Measurements from ENCODE around the gene BCDIN3D.
"Not testable (repeated sequence)": the region's sequence is repeated elsewhere in the genome, so short reads cannot be mapped to it uniquely, and the experiment has no call there.

The BCDIN3D gene

DNA sequence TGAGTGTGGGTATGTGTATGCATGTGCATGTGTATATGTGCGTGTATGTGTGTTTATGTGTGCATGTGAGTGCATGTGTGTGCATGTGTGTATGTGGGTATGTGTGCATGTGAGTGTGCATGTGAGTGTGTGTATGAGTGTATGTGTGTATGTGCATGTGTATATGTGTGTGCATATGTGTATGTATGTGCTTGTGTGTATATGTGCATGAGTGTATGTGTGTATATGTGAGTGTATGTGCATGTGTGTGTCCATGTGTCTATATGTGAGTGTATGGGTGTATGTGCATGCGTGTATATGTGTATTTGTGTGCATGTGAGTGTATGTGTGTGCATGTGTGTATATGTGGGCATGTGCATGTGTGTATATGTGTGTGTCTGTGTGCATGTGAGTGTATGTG is 35.1 kb upstream of the BCDIN3D start:
- no peaks in the 10 kb centered on the region for H3K27me3 ChIP-seq
- H3K4me3 ChIP-seq, result no peak overlapping the region
- H3K4me2 ChIP-seq, result no peak overlapping the region
- no peaks in the 10 kb centered on the region for H3K4me1 ChIP-seq
- peaks cover 0 to 8% (median 0%) of the 10 kb centered on the region in 11 experiments; a peak in 2 of 22 replicates for H3K9me3 ChIP-seq (replicated peaks in 1 of 11)
- H3K36me3 ChIP-seq, result no peaks in the 10 kb centered on the region
- no peak overlapping the region for H3K9ac ChIP-seq
- no peaks in the 10 kb centered on the region for H4K20me1 ChIP-seq
- TF ChIP-seq Cebpa-rat (IDR thresholded peaks at IDR 0.05), result no peak
- H3K27ac ChIP-seq, result no peak overlapping the region

DNA sequence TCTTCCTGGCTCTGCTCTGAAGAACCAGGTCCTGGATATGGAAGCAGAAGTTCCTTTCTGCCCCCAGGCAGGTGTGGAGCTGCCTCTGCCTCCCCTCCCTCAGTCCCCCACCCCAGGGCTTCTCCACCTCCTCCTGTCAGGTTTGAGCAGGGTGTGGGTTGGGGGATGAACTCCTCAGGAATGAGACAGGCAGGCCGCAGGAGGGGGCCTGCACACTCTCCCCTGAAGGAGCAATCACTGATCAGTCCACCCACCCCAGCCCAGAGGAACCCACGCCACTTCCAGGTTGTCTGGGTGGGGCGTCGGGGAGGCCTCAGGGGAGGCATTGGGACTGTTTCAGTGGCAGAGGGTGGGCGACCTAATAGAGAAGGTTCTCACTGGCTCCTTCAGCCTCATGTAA is 34.2 kb upstream of the BCDIN3D start:
- Histone ChIP-seq H3K4me2 (no peak overlapping the region), H3K9ac (no peak overlapping the region), H3K27me3 (no peaks in the 10 kb centered on the region), H3K9me3 (replicated peaks in 1 of 11) (peaks cover 0 to 8% (median 0%) of the 10 kb centered on the region in 11 experiments; a peak in 2 of 22 replicates), H3K4me1 (no peaks in the 10 kb centered on the region), H3K4me3 (no peak overlapping the region), H4K20me1 (no peaks in the 10 kb centered on the region), H3K36me3 (no peaks in the 10 kb centered on the region), H3K27ac (no peak overlapping the region)
- no peak for TF ChIP-seq Cebpa-rat (IDR thresholded peaks at IDR 0.05)

DNA sequence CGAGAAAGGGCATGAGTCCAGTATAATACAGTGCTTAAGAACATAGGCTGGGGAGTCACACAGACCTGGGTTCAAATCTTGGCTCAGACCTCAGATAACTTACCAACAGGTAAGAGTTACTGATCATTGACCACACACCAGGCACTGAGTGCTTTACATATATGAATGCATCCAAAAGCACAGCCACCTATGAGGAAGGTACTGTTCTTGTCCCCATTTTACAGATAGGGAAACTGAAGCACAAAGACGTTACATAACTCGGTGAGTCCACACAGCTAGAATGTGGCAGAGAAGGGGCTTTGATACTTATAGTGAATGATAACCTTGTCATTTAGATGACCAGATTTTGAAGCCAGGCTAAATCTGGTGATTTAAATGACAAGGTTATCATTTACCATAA is 33.2 kb upstream of the BCDIN3D start:
- H3K27me3 ChIP-seq, result no peaks in the 10 kb centered on the region
- no peak overlapping the region for H3K4me3 ChIP-seq
- no peak overlapping the region for H3K4me2 ChIP-seq
- no peaks in the 10 kb centered on the region for H3K36me3 ChIP-seq
- H3K9me3 ChIP-seq (replicated peaks in 1 of 11), result peaks cover 0 to 8% (median 0%) of the 10 kb centered on the region in 11 experiments; a peak in 2 of 22 replicates
- H3K9ac ChIP-seq, result no peak overlapping the region
- H3K4me1 ChIP-seq, result no peaks in the 10 kb centered on the region
- TF ChIP-seq Cebpa-rat (IDR thresholded peaks at IDR 0.05), result no peak
- no peak overlapping the region for H3K27ac ChIP-seq
- H4K20me1 ChIP-seq, result no peaks in the 10 kb centered on the region

DNA sequence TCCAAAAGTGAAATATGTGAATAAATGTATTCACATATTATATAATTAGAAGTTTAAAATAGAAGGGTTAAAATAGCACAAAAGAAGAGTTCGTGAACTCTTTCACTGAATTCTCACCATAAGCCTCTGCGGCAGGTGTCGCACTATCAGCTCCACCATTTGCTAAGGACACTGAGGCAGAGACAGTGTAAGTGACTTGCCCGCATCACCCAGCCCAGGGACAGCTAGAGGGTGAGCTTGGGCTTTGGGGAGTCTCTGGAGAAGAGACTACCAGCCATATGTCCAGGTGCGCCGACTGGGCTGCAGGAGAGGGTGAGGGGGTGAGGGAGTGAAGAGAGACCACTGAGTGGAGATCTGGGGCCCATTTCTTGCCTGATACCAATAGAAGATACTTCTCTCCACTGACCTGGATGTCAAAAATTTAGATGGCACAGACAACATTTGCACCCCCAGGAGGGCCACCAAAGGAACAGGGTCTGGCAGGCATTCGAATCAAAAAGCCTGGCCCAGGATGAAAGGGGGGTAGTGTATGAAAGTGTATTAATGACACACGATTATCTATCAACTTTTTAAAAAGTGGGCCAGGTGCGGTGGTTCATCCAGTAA is 32.3 kb upstream of the BCDIN3D start:
- Histone ChIP-seq H3K9me3 (replicated peaks in 1 of 11) (peaks cover 0 to 8% (median 0%) of the 10 kb centered on the region in 11 experiments; a peak in 2 of 22 replicates), H3K27ac (no peak overlapping the region), H3K4me1 (no peaks in the 10 kb centered on the region), H3K4me3 (no peak overlapping the region), H3K27me3 (no peaks in the 10 kb centered on the region), H4K20me1 (no peaks in the 10 kb centered on the region), H3K36me3 (no peaks in the 10 kb centered on the region), H3K4me2 (no peak overlapping the region), H3K9ac (no peak overlapping the region)
- TF ChIP-seq Cebpa-rat (IDR thresholded peaks at IDR 0.05), result no peak

DNA sequence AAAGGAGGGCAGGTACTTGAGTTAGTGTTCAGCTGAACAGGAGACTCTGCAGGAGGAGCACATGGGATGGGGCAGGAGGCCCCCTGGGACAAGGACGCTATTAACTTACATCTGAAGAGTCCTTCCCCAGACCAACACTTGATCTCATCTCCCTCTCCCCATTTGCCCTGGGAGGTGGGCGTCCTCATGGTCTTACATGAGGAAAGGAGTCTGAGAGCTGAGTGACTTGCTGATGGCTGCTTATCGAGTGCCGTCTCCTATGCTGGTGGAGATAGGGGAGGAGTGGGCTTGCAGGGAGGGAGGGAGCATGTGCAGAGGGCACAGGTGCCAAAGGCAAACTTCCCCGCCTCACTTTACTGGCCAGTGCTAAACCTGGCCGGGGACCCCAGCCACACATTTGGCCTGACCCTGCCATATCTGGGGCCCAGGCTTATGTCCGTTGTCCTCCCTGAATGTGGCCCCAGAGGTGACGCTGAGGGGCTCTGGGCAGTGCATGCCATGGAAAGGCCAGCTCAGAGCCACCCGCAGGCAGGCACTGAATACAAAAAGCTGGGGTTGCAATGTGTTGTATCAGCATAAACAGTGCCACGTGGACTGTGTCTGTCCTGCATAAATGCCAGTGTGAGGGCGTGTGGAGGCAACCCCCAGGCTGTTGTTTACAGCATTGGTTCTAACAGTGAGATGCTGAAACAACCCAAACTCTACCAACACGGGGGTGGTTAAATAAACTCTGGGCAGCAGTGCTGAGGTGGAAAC is 31.4 kb upstream of the BCDIN3D start:
- 0 out of 22 replicates have a peak, but pooled peaks cover 0 to under 1% (median 0%) of the 10 kb centered on the region in 11 experiments for H3K9me3 ChIP-seq (replicated peaks in 1 of 11)
- no peaks in the 10 kb centered on the region for H3K27me3 ChIP-seq
- H3K4me2 ChIP-seq, result no peak overlapping the region
- no peaks in the 10 kb centered on the region for H4K20me1 ChIP-seq
- H3K9ac ChIP-seq, result no peak overlapping the region
- no peaks in the 10 kb centered on the region for H3K36me3 ChIP-seq
- no peak overlapping the region for H3K27ac ChIP-seq
- H3K4me3 ChIP-seq, result no peak overlapping the region
- TF ChIP-seq Cebpa-rat (IDR thresholded peaks at IDR 0.05), result no peak
- peaks cover 0 to 6% (median 4%) of the 10 kb centered on the region in 10 experiments; a peak in 11 of 20 replicates for H3K4me1 ChIP-seq

DNA sequence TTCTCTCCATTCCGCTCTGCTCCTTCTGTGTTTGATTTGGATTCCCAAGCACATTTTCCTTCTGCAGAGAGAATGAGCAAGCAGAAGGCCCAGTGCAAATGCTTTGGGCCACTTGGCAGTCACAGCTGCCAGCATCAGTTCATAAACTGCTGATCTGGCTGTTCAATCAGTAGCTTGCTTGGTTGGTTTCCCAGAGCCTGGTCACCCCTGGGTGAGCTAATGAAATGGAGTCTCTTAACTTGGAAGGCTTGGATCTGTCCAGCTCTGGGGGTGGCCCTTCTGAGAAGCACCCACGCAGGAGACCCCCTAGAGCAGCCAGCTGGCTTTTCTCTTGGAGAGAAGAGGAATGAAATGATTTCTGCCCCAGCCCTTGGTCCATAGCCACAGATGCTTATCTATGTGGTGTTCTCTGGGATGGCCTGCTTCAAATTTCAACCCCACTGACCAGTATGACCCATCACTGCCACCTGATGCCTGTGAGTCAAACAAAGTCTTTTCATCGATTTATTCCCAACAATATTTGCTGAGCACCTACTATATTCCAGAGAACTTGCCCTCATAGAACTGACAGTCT is 30.5 kb upstream of the BCDIN3D start:
- H3K4me1 ChIP-seq, result peaks cover 0 to 10% (median 9%) of the 10 kb centered on the region in 10 experiments; a peak in 11 of 20 replicates
- H3K9ac ChIP-seq, result no peak overlapping the region
- no peaks in the 10 kb centered on the region for H3K36me3 ChIP-seq
- no peak overlapping the region for H3K4me2 ChIP-seq
- no peaks in the 10 kb centered on the region for H4K20me1 ChIP-seq
- no peak overlapping the region for H3K27ac ChIP-seq
- no peak overlapping the region for H3K4me3 ChIP-seq
- TF ChIP-seq Cebpa-rat (IDR thresholded peaks at IDR 0.05), result no peak
- H3K9me3 ChIP-seq (replicated peaks in 1 of 11), result no peaks in the 10 kb centered on the region
- no peaks in the 10 kb centered on the region for H3K27me3 ChIP-seq

DNA sequence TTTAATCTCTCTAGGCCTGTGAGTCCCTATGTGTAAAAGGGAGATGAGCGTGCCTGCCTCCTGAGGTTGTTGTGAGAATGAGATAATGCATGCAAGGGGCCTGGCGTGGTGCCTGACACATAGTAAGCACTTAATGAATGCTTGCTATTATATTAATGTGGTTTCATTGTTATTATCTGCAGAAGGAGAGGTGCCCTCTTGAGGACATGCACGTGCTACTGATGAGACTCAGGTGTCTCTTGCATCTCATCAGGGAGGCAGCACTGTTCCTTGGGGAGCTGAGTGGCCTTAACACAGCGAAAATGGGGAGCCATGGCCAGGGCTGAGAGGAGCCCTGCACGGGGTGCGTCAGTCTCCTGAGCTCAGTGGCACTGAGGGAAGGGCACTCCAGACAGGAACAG is 29.9 kb upstream of the BCDIN3D start:
- no peaks in the 10 kb centered on the region for H3K9me3 ChIP-seq (replicated peaks in 1 of 11)
- H3K4me3 ChIP-seq, result no peak overlapping the region
- no peak for TF ChIP-seq Cebpa-rat (IDR thresholded peaks at IDR 0.05)
- H3K27ac ChIP-seq, result no peak overlapping the region
- no peaks in the 10 kb centered on the region for H3K27me3 ChIP-seq
- H3K9ac ChIP-seq, result no peak overlapping the region
- no peak overlapping the region for H3K4me2 ChIP-seq
- no peaks in the 10 kb centered on the region for H4K20me1 ChIP-seq
- peaks cover 0 to 10% (median 9%) of the 10 kb centered on the region in 10 experiments; a peak in 11 of 20 replicates for H3K4me1 ChIP-seq
- no peaks in the 10 kb centered on the region for H3K36me3 ChIP-seq

DNA sequence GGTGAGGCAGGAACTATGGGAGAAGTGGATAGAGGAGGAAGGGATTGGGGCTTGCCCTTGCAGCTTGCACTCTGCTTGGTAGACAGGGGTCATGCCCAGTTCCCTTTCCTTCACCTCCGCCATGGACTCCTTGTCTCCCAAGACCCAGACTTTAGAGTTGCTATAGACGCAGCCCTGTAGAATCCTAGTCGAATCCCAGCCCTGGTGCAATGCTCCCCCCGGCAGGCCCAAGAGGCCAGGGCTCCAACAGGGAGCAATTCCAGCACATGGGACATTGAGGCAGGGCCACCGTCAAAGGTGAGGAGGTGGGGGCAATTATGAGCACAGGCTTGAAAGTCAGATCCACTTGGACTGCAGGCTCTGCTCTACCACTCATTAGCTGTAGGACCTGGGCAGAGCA is 29.5 kb upstream of the BCDIN3D start:
- no peaks in the 10 kb centered on the region for H3K9me3 ChIP-seq (replicated peaks in 1 of 11)
- TF ChIP-seq Cebpa-rat (IDR thresholded peaks at IDR 0.05), result no peak
- H4K20me1 ChIP-seq, result no peaks in the 10 kb centered on the region
- no peak overlapping the region for H3K4me3 ChIP-seq
- no peaks in the 10 kb centered on the region for H3K27me3 ChIP-seq
- peaks cover 0 to 10% (median 9%) of the 10 kb centered on the region in 10 experiments; a peak in 11 of 20 replicates for H3K4me1 ChIP-seq
- no peaks in the 10 kb centered on the region for H3K36me3 ChIP-seq
- H3K4me2 ChIP-seq, result no peak overlapping the region
- no peak overlapping the region for H3K9ac ChIP-seq
- H3K27ac ChIP-seq, result no peak overlapping the region

DNA sequence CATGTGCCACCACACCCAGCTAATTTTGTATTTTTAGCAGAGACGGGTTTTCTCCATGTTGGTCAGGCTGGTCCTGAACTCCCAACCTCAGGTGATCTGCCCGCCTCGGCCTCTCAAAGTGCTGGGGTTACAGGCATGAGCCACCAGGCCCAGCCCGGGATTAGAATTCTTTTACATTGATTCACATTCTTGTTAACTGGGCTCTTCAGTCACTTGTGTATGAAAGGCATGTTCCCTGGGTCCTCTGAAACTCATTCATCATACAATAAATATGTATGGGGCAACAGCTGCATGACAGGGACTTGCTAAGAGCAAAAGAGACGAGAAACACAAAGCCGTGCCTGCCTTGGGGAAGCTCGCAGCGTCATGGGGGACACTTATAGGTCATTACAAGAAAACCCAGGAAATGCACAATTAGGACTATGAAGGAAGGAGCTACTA is 28.9 kb upstream of the BCDIN3D start:
- not testable (repeated sequence) for H3K27ac ChIP-seq; H3K27me3 ChIP-seq; H4K20me1 ChIP-seq; H3K4me2 ChIP-seq; H3K36me3 ChIP-seq; H3K9me3 ChIP-seq (replicated peaks in 1 of 11); H3K9ac ChIP-seq; H3K4me3 ChIP-seq
- H3K4me1 ChIP-seq, result peaks cover 0 to 10% (median 9%) of the 10 kb centered on the region in 10 experiments; a peak in 11 of 20 replicates

Data from BLaER1 treated with 17β-estradiol and CSF1 and Interleukin-3, amounts not matched to agents 10 nM and 100 nM (cell line).